ENCODE measurements around the gene MED29.
"Not testable (repeated sequence)": the region's sequence is repeated elsewhere in the genome, so short reads cannot be mapped to it uniquely, and the experiment has no call there.

Gene MED29

GRCh38 chr19:39372941-39373340, 18.2 kb upstream of the MED29 start:
- H3K4me3 ChIP-seq (ENCODE audit: low read depth in 1 of 2, low read length in 2 of 2), result peak overlapping the region in 1 of 2 donors; percentile 37
- H3K36me3 ChIP-seq (ENCODE audit: control insufficient read depth in 1 of 2, insufficient read depth in 2 of 2, low read length in 2 of 2), result peaks cover 54 to 65% of the 10 kb centered on the region in 2 donors
- peaks cover 8 to 25% of the 10 kb centered on the region in 2 donors for H3K4me1 ChIP-seq (ENCODE audit: control insufficient read depth in 1 of 2, insufficient read depth in 2 of 2, low read length in 2 of 2)

GRCh38 chr19:39375929-39376328, 15.2 kb upstream of the MED29 start:
- Histone ChIP-seq H3K4me3 (ENCODE audit: low read depth in 1 of 2, low read length in 2 of 2) (no peak overlapping the region), H3K9me3 (ENCODE audit: control insufficient read depth in 1 of 2, low read length in 2 of 2) (no peaks in the 10 kb centered on the region), H3K27me3 (ENCODE audit: low read depth, low read length) (no peaks in the 10 kb centered on the region), H3K27ac (ENCODE audit: low read length) (no peak overlapping the region), H3K4me1 (ENCODE audit: control insufficient read depth in 1 of 2, insufficient read depth in 2 of 2, low read length in 2 of 2) (peaks cover 8 to 25% of the 10 kb centered on the region in 2 donors), H3K36me3 (ENCODE audit: control insufficient read depth in 1 of 2, insufficient read depth in 2 of 2, low read length in 2 of 2) (peaks cover 58 to 68% of the 10 kb centered on the region in 2 donors)

More at GRCh38 chr19:39372941-39373340, 18.2 kb upstream of the MED29 start:
- H3K27ac ChIP-seq (ENCODE audit: low read length), result peak overlapping the region; percentile 84
- no peaks in the 10 kb centered on the region for H3K9me3 ChIP-seq (ENCODE audit: control insufficient read depth in 1 of 2, low read length in 2 of 2)
- H3K27me3 ChIP-seq (ENCODE audit: low read depth, low read length), result no peaks in the 10 kb centered on the region

- Histone ChIP-seq H3K4me1 (ENCODE audit: control insufficient read depth in 1 of 2, insufficient read depth in 2 of 2, low read length in 2 of 2) (peaks cover 7 to 15% of the 10 kb centered on the region in 2 donors), H3K4me3 (ENCODE audit: low read depth in 1 of 2, low read length in 2 of 2) (no peak overlapping the region), H3K9me3 (ENCODE audit: control insufficient read depth in 1 of 2, low read length in 2 of 2) (no peaks in the 10 kb centered on the region), H3K27ac (ENCODE audit: low read length) (no peak overlapping the region), H3K36me3 (ENCODE audit: control insufficient read depth in 1 of 2, insufficient read depth in 2 of 2, low read length in 2 of 2) (peaks cover 64 to 79% of the 10 kb centered on the region in 2 donors), H3K27me3 (ENCODE audit: low read depth, low read length) (no peaks in the 10 kb centered on the region)
Observed at GRCh38 chr19:39377373-39378362, 13.5 kb upstream of the MED29 start.

GRCh38 chr19:39379366-39379765, 11.8 kb upstream of the MED29 start:
- H3K36me3 ChIP-seq (ENCODE audit: control insufficient read depth in 1 of 2, insufficient read depth in 2 of 2, low read length in 2 of 2), result peaks cover 80 to 90% of the 10 kb centered on the region in 2 donors
- not testable (repeated sequence) for H3K4me3 ChIP-seq (ENCODE audit: low read depth in 1 of 2, low read length in 2 of 2); H3K27ac ChIP-seq (ENCODE audit: low read length); H3K4me1 ChIP-seq (ENCODE audit: control insufficient read depth in 1 of 2, insufficient read depth in 2 of 2, low read length in 2 of 2); H3K27me3 ChIP-seq (ENCODE audit: low read depth, low read length); H3K9me3 ChIP-seq (ENCODE audit: control insufficient read depth in 1 of 2, low read length in 2 of 2)

GRCh38 chr19:39379865-39380396, 11.2 kb upstream of the MED29 start:
- Histone ChIP-seq H3K27ac (ENCODE audit: low read length) (no peak overlapping the region), H3K4me3 (ENCODE audit: low read depth in 1 of 2, low read length in 2 of 2) (no peak overlapping the region), H3K36me3 (ENCODE audit: control insufficient read depth in 1 of 2, insufficient read depth in 2 of 2, low read length in 2 of 2) (peaks cover 83 to 94% of the 10 kb centered on the region in 2 donors), H3K27me3 (ENCODE audit: low read depth, low read length) (no peaks in the 10 kb centered on the region), H3K4me1 (ENCODE audit: control insufficient read depth in 1 of 2, insufficient read depth in 2 of 2, low read length in 2 of 2) (peaks cover 0 to 5% of the 10 kb centered on the region in 2 donors), H3K9me3 (ENCODE audit: control insufficient read depth in 1 of 2, low read length in 2 of 2) (no peaks in the 10 kb centered on the region)

GRCh38 chr19:39380521-39381502, 10.4 kb upstream of the MED29 start:
- Histone ChIP-seq H3K9me3 (ENCODE audit: control insufficient read depth in 1 of 2, low read length in 2 of 2) (no peaks in the 10 kb centered on the region), H3K36me3 (ENCODE audit: control insufficient read depth in 1 of 2, insufficient read depth in 2 of 2, low read length in 2 of 2) (peaks cover 76 to 99% of the 10 kb centered on the region in 2 donors), H3K27me3 (ENCODE audit: low read depth, low read length) (no peaks in the 10 kb centered on the region), H3K4me1 (ENCODE audit: control insufficient read depth in 1 of 2, insufficient read depth in 2 of 2, low read length in 2 of 2) (peaks cover 0 to 5% of the 10 kb centered on the region in 2 donors), H3K27ac (ENCODE audit: low read length) (no peak overlapping the region), H3K4me3 (ENCODE audit: low read depth in 1 of 2, low read length in 2 of 2) (no peak overlapping the region)

GRCh38 chr19:39381910-39382611, 9.1 kb upstream of the MED29 start:
- peaks cover 76 to 99% of the 10 kb centered on the region in 2 donors for H3K36me3 ChIP-seq (ENCODE audit: control insufficient read depth in 1 of 2, insufficient read depth in 2 of 2, low read length in 2 of 2)
- H3K27ac ChIP-seq (ENCODE audit: low read length), result no peak overlapping the region

GRCh38 chr19:39382991-39383828, 8.0 kb upstream of the MED29 start:
- Histone ChIP-seq H3K27me3 (ENCODE audit: low read depth, low read length) (no peaks in the 10 kb centered on the region), H3K4me1 (ENCODE audit: control insufficient read depth in 1 of 2, insufficient read depth in 2 of 2, low read length in 2 of 2) (peaks cover 0 to 5% of the 10 kb centered on the region in 2 donors), H3K9me3 (ENCODE audit: control insufficient read depth in 1 of 2, low read length in 2 of 2) (no peaks in the 10 kb centered on the region), H3K4me3 (ENCODE audit: low read depth in 1 of 2, low read length in 2 of 2) (no peak overlapping the region), H3K27ac (ENCODE audit: low read length) (no peak overlapping the region), H3K36me3 (ENCODE audit: control insufficient read depth in 1 of 2, insufficient read depth in 2 of 2, low read length in 2 of 2) (peaks cover 74 to 99% of the 10 kb centered on the region in 2 donors)

More at GRCh38 chr19:39381910-39382611, 9.1 kb upstream of the MED29 start:
- Histone ChIP-seq H3K4me1 (ENCODE audit: control insufficient read depth in 1 of 2, insufficient read depth in 2 of 2, low read length in 2 of 2) (peaks cover 0 to 5% of the 10 kb centered on the region in 2 donors), H3K4me3 (ENCODE audit: low read depth in 1 of 2, low read length in 2 of 2) (no peak overlapping the region), H3K27me3 (ENCODE audit: low read depth, low read length) (no peaks in the 10 kb centered on the region), H3K9me3 (ENCODE audit: control insufficient read depth in 1 of 2, low read length in 2 of 2) (no peaks in the 10 kb centered on the region)

- Histone ChIP-seq H3K36me3 (ENCODE audit: control insufficient read depth in 1 of 2, insufficient read depth in 2 of 2, low read length in 2 of 2) (peaks cover 68 to 92% of the 10 kb centered on the region in 2 donors), H3K9me3 (ENCODE audit: control insufficient read depth in 1 of 2, low read length in 2 of 2) (no peaks in the 10 kb centered on the region), H3K4me1 (ENCODE audit: control insufficient read depth in 1 of 2, insufficient read depth in 2 of 2, low read length in 2 of 2) (peaks cover 4 to 7% of the 10 kb centered on the region in 2 donors), H3K4me3 (ENCODE audit: low read depth in 1 of 2, low read length in 2 of 2) (no peak overlapping the region), H3K27ac (ENCODE audit: low read length) (no peak overlapping the region), H3K27me3 (ENCODE audit: low read depth, low read length) (no peaks in the 10 kb centered on the region)
Observed at GRCh38 chr19:39384839-39385568, 6.2 kb upstream of the MED29 start.

Measured in muscle layer of duodenum (tissue), 2 donors.